Neural cell (in vitro differentiated cells): Measurements from ENCODE around the gene CHST2. TPM values are rescaled to one million over a fixed set of nuclear protein-coding genes. Genes with fewer than 3 reads are reported as not detected.
"Not testable (repeated sequence)": the region's sequence is repeated elsewhere in the genome, so short reads cannot be mapped to it uniquely, and the experiment has no call there.

Experiments used
- H2AFZ ChIP-seq: fragments of 200-600, 300-800 bp; sonication (generic), shearing (Covaris generic); 2 replicates; pipeline ENCODE4 v1.6.0; 2014; ENCODE audit warnings: low read depth, mild to moderate bottlenecking, antibody characterized with exemption, low read length, moderate library complexity
- H3F3A ChIP-seq: fragments of 200-600 bp; shearing (Covaris generic); 2 replicates; pipeline ENCODE4 v1.6.1; 2016; ENCODE audit warnings: mild to moderate bottlenecking, moderate library complexity, mixed read lengths, antibody characterized with exemption, low read length; ENCODE audit not compliant: insufficient read depth, poor library complexity, severe bottlenecking
- H3K27ac ChIP-seq: fragments of 200-600, 300-800 bp; sonication (generic), shearing (Covaris generic); 2 replicates; pipeline ENCODE4 v1.5.1; 2014; ENCODE audit warnings: mild to moderate bottlenecking, low read length, moderate library complexity
- H3K27me3 ChIP-seq: fragments of 300-800, 200-600 bp; sonication (generic), shearing (Covaris generic); 2 replicates; pipeline ENCODE4 v1.6.0; 2014; ENCODE audit warnings: mild to moderate bottlenecking, low read depth, low read length, moderate library complexity; ENCODE audit not compliant: insufficient read depth
- H3K36me3 ChIP-seq: fragments of 300-800, 200-600 bp; sonication (generic), shearing (Covaris generic); 2 replicates; pipeline ENCODE4 v1.5.1; 2014; ENCODE audit warnings: mild to moderate bottlenecking, antibody characterized with exemption, low read length, moderate library complexity; ENCODE audit not compliant: insufficient read depth
- H3K4me2 ChIP-seq: fragments of 300-800, 200-600 bp; sonication (generic), shearing (Covaris generic); 2 replicates; pipeline ENCODE4 v1.6.0; 2014; ENCODE audit warnings: mild to moderate bottlenecking, low read length
- H3K4me3 ChIP-seq: fragments of 300-800, 200-600 bp; sonication (generic), shearing (Covaris generic); 2 replicates; pipeline ENCODE4 v1.5.1; 2014; ENCODE audit warnings: mild to moderate bottlenecking, low read length, moderate library complexity
- H3K79me2 ChIP-seq: fragments of 200-600 bp; shearing (Covaris generic); replicated peaks from 2 replicates; pipeline ENCODE4 v1.6.0; 2014; ENCODE audit warnings: mild to moderate bottlenecking, low read length, moderate library complexity; ENCODE audit not compliant: insufficient read depth
- H3K9ac ChIP-seq: fragments of 300-800, 200-600 bp; sonication (generic), shearing (Covaris generic); 2 replicates; pipeline ENCODE4 v1.6.1; 2016; ENCODE audit warnings: mild to moderate bottlenecking, low read length, mixed read lengths
- H3K9me2 ChIP-seq: fragments of 200-600 bp; shearing (Covaris generic); 2 replicates; pipeline ENCODE4 v1.6.1; 2016; ENCODE audit warnings: mild to moderate bottlenecking, low read length, mixed read lengths; ENCODE audit not compliant: insufficient read depth
- H3K9me3 ChIP-seq: fragments of 200-600, 300-800 bp; sonication (generic), shearing (Covaris generic); 2 replicates; pipeline ENCODE4 v1.6.1; 2016; ENCODE audit warnings: mild to moderate bottlenecking, mixed run types, low read length, moderate library complexity, mixed read lengths
- H4K20me1 ChIP-seq: fragments of 200-600 bp; shearing (Covaris generic); 2 replicates; pipeline ENCODE4 v1.6.1; 2016; ENCODE audit warnings: mild to moderate bottlenecking, mixed run types; ENCODE audit not compliant: insufficient read depth
- CTCF ChIP-seq: fragments of 450-650 bp; IDR thresholded peaks from 2 replicates; pipeline ENCODE4 v1.5.1; 2014; ENCODE audit warnings: antibody characterized with exemption, mild to moderate bottlenecking, moderate library complexity; ENCODE audit not compliant: poor library complexity, severe bottlenecking
- EP300 ChIP-seq: fragments of 450-650 bp; conservative IDR thresholded peaks from 2 replicates; pipeline ENCODE4 v1.6.1; 2014; ENCODE audit warnings: antibody characterized with exemption, mild to moderate bottlenecking, moderate library complexity; ENCODE audit not compliant: poor library complexity, severe bottlenecking
- EZH2 ChIP-seq: fragments of 200-600, 300-800 bp; shearing (Covaris generic), sonication (generic); IDR thresholded peaks from 2 replicates; pipeline ENCODE4 v1.6.1; 2014; ENCODE audit warnings: antibody characterized with exemption, low read length, borderline replicate concordance, mild to moderate bottlenecking; ENCODE audit not compliant: insufficient read depth, poor library complexity, severe bottlenecking
- MXI1 ChIP-seq: fragments of 450-650 bp; conservative IDR thresholded peaks from 2 replicates; pipeline ENCODE4 v1.6.1; 2014; ENCODE audit warnings: antibody characterized with exemption, mild to moderate bottlenecking; ENCODE audit not compliant: poor library complexity, severe bottlenecking
- POLR2AphosphoS5 ChIP-seq: IDR thresholded peaks from 2 replicates; pipeline ENCODE4 v1.6.1; 2012
- RAD21 ChIP-seq: fragments of 450-650 bp; conservative IDR thresholded peaks from 2 replicates; pipeline ENCODE4 v1.6.1; 2014; ENCODE audit warnings: antibody characterized with exemption, mild to moderate bottlenecking, moderate library complexity
- SMC3 ChIP-seq: fragments of 450-650 bp; conservative IDR thresholded peaks from 2 replicates; pipeline ENCODE4 v1.6.1; 2014; ENCODE audit warnings: antibody characterized with exemption, mild to moderate bottlenecking, moderate library complexity; ENCODE audit not compliant: poor library complexity
- TAF1 ChIP-seq: IDR thresholded peaks from 2 replicates; pipeline ENCODE4 v1.6.1; 2012; ENCODE audit warnings: low read depth
- polyA plus RNA-seq: library from polyadenylated mRNA; depleted of rRNA; stranded (reverse); fragments of >200 nt; gene quantifications from 2 replicates; pipeline ENCODE4 v1.2.3, GENCODE V29; 2014
- TF ChIP-seq, protein P1 (sequence below): IDR thresholded peaks from 2 replicates; pipeline ENCODE4 v1.6.1; 2012; ENCODE audit warnings: borderline replicate concordance

The CHST2 gene
- polyA plus RNA-seq, 1 donor from 2014 or later, result 5.0 TPM

GRCh38 chr3:143071776-143072175 is 47.8 kb upstream of the CHST2 start:
- H3K9ac ChIP-seq, result no peak overlapping the region
- no peaks in the 10 kb centered on the region for H3K79me2 ChIP-seq
- H3K9me3 ChIP-seq, result no peaks in the 10 kb centered on the region
- TF ChIP-seq MXI1 (no peak), TAF1 (no peak), EP300 (no peak), SMC3 (no peak), POLR2AphosphoS5 (no peak), RAD21 (no peak), EZH2 (no peak), CTCF (no peak)
- TF ChIP-seq, protein P1, sequence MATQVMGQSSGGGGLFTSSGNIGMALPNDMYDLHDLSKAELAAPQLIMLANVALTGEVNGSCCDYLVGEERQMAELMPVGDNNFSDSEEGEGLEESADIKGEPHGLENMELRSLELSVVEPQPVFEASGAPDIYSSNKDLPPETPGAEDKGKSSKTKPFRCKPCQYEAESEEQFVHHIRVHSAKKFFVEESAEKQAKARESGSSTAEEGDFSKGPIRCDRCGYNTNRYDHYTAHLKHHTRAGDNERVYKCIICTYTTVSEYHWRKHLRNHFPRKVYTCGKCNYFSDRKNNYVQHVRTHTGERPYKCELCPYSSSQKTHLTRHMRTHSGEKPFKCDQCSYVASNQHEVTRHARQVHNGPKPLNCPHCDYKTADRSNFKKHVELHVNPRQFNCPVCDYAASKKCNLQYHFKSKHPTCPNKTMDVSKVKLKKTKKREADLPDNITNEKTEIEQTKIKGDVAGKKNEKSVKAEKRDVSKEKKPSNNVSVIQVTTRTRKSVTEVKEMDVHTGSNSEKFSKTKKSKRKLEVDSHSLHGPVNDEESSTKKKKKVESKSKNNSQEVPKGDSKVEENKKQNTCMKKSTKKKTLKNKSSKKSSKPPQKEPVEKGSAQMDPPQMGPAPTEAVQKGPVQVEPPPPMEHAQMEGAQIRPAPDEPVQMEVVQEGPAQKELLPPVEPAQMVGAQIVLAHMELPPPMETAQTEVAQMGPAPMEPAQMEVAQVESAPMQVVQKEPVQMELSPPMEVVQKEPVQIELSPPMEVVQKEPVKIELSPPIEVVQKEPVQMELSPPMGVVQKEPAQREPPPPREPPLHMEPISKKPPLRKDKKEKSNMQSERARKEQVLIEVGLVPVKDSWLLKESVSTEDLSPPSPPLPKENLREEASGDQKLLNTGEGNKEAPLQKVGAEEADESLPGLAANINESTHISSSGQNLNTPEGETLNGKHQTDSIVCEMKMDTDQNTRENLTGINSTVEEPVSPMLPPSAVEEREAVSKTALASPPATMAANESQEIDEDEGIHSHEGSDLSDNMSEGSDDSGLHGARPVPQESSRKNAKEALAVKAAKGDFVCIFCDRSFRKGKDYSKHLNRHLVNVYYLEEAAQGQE, result no peak
- H2AFZ ChIP-seq, result no peak overlapping the region
- no peaks in the 10 kb centered on the region for H3K9me2 ChIP-seq
- H3K4me3 ChIP-seq, result no peak overlapping the region
- H3K27me3 ChIP-seq, result no peaks in the 10 kb centered on the region
- H3K27ac ChIP-seq, result no peak overlapping the region
- H3F3A ChIP-seq, result no peaks in the 10 kb centered on the region
- no peaks in the 10 kb centered on the region for H3K36me3 ChIP-seq
- H3K4me2 ChIP-seq, result no peak overlapping the region
- H4K20me1 ChIP-seq, result no peaks in the 10 kb centered on the region

- not testable (repeated sequence) for H3K9me2 ChIP-seq, H3K36me3 ChIP-seq, H3K79me2 ChIP-seq, H3K9ac ChIP-seq, H3F3A ChIP-seq, H3K27me3 ChIP-seq, H3K4me2 ChIP-seq, H4K20me1 ChIP-seq, H3K9me3 ChIP-seq, H3K27ac ChIP-seq, H2AFZ ChIP-seq, H3K4me3 ChIP-seq
These were observed 47.1 kb upstream of the CHST2 start for GRCh38 chr3:143072298-143073020.

DNA sequence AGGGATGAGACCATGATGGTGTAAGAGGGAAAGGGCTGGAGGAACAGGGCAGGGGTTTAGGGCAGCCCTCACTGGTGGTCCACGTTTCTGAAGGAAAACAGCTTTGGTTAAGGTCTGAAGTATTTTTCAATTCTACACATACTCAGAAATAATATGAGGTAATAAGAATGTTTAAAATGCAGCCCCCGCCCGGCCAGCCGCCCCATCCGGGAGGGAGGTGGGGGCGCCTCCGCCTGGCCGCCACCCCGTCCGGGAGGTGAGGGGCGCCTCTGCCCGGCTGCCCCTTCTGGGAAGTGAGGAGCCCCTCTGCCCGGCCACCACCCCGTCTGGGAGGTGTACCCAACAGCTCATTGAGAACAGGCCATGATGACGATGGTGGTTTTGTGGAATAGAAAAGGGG is 46.0 kb upstream of the CHST2 start:
- not testable (repeated sequence) for H3K79me2 ChIP-seq, H3K9me2 ChIP-seq, H3K27me3 ChIP-seq, H3K4me3 ChIP-seq, H4K20me1 ChIP-seq, H3K36me3 ChIP-seq, H3K4me2 ChIP-seq, H2AFZ ChIP-seq, H3K27ac ChIP-seq, H3K9me3 ChIP-seq, H3K9ac ChIP-seq, H3F3A ChIP-seq

DNA sequence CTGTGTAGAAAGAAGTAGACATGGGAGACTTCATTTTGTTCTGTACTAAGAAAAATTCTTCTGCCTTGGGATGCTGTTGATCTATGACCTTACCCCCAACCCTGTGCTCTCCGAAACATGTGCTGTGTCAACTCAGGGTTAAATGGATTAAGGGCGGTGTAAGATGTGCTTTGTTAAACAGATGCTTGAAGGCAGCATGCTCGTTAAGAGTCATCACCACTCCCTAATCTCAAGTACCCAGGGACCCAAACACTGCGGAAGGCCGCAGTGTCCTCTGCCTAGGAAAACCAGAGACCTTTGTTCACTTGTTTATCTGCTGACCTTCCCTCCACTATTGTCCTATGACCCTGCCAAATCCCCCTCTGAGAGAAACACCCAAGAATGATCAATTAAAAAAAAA is 45.6 kb upstream of the CHST2 start:
- not testable (repeated sequence) for H3K9me3 ChIP-seq, H3K36me3 ChIP-seq, H2AFZ ChIP-seq, H3K4me3 ChIP-seq, H3F3A ChIP-seq, H3K4me2 ChIP-seq, H3K79me2 ChIP-seq, H3K27me3 ChIP-seq, H3K27ac ChIP-seq, H4K20me1 ChIP-seq, H3K9ac ChIP-seq, H3K9me2 ChIP-seq
